GM19372 (cell line): ENCODE results near the gene ASXL2.
"Not testable (repeated sequence)": the region's sequence is repeated elsewhere in the genome, so short reads cannot be mapped to it uniquely, and the experiment has no call there.

Experiments used
- ATAC-seq: cut with Tn5 transposase; IDR thresholded peaks from one replicate; pipeline ENCODE4 v1.9.1; 2021; ENCODE audit warnings: mild to moderate bottlenecking, low read depth, moderate library complexity; ENCODE audit not compliant: unreplicated experiment

The ASXL2 gene

DNA sequence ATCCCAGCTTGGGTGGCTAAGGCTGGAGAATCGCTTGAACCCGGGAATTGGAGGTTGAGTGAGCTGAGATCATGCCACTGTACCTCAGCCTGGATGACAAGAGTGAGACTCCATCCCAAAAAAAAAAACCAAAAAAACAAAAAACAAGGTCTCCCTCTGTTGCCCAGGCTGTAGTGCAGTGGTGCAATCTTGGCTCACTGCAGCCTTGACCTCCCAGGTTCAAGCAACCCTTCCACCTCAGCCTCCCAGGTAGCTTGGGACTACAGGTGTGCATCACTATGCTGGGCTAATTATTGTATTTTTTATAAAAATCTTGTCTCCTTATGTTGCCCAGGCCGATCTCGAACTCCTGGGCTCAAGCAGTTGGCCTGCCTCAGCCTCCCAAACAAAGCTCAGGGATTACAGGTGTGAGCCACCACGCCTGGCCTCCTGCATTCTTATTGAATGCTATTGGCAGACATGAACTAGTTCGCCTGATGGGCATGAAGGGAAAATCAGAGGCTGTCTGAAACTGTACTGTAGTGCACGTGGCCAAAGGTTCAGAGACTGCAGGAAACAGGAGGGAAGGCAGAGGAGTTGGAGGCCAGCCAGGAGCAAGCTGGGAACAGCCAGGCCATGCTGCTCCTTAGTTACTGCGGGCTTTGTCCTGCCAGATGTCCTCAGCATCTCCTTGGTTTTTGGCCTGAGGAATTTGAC, 16.0 kb upstream of the ASXL2 start:
- no peak for ATAC-seq

DNA sequence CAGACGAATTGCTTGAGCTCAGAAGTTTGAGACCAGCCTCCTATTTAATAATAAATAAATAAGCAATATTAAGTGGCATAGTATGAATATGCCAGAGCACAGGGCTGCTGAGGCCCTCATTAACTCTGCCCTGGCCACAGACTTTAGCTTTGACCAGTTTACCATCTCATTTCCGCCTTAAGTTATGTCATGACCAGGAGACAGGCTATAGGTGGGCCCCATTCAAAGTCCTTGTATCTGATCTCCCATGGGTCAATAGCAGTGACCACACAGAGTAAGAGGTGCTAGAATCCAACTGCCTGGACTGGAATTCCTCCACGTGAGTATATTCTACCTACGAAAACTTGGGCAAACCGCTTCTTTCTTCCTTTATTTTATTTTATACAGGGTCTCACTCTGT, 13.4 kb upstream of the ASXL2 start:
- no peak for ATAC-seq

DNA sequence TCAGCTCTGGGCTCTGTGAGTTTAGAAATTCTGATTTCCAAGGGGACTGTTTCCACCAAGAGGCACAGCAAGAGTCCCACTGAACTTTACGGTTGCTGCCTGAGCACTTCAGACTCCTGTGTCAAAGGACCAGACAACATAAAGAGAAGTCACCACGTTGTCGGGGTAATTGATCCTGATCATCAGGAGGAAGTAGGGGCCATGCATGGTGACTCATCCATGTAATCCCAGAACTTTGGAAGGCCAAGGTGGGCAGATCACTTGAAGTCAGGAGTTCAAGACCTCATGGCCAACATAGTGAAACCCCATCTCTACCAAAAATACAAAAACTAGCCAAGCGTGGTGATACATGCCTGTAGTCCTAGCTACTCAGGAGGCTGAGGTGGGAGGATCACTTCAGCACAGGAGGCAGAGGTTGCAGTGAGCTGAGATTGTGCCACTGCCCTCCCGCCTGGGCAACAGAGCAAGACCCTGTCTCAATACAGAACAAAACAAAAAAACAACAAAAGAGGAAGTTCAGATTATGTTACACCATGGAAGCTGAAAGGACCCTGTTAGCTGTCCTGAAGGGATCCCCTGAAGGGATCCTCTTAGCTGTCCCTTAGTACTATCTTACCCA, 9.4 kb upstream of the ASXL2 start:
- ATAC-seq: no peak

DNA sequence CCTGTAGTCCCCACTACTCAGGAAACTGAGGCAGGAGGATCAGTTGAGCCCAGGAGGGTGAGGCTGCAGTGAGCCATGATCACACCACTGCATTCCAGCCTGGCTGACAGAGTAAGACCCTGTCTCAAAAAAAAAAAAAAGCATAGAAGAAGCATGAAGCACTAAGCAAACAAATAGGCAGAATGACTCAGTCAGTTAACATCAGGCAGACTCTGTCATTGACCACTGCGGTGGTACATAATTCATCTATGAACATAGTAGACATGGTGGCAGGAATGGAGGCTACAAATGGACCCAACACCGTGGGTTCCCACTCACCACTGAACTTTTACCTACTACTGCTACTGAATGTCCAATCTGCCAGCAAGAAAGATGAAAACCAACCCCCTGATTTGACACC, 7.6 kb upstream of the ASXL2 start:
- no peak for ATAC-seq

DNA sequence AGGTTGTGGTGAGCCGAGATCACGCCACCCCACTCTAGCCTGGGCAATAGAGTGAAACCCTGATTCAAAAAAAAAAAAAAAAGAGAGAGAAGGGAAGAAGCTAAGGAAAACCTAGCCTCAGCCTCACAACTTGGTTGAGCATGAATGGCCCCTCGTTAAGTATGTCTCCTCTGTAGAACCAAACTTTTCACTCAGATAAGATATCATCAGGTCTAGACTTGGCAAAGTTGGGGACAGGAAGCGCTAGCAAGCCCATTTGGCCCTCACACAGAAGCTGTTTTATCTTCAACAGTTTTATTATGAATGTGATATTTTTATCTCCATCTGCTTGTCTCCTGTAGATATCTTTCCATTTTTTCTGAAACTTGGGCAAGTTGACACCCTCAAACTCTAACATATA, 3.5 kb upstream of the ASXL2 start:
- no peak for ATAC-seq

DNA sequence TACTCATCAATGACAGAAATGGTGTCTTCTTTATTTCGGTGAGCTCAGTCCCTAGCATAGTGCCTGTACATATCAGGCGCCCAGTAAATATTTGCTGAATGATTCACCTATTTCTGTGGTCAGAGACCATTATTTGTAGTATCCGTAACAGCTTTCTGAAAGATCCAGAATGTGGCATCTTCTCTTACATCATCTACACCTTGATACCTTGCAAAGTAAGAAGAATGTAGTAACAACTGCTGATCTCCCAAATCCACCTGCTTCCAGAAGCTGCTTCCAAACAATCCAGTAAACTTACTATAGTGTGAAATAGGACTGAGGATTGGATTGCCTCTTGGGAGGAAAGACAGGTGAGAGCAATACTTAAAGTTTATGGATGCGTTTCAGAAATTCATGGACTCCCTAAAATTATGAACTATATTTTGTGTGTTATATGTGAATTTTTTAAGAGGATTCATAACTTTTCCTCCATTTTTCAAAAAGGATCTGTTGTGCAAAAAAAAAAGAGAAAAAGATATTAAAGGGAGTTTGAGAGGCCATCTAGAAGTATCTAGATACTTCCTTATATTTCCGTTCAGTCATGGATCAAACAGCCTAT, 945 bp upstream of the ASXL2 start:
- ATAC-seq: no peak

DNA sequence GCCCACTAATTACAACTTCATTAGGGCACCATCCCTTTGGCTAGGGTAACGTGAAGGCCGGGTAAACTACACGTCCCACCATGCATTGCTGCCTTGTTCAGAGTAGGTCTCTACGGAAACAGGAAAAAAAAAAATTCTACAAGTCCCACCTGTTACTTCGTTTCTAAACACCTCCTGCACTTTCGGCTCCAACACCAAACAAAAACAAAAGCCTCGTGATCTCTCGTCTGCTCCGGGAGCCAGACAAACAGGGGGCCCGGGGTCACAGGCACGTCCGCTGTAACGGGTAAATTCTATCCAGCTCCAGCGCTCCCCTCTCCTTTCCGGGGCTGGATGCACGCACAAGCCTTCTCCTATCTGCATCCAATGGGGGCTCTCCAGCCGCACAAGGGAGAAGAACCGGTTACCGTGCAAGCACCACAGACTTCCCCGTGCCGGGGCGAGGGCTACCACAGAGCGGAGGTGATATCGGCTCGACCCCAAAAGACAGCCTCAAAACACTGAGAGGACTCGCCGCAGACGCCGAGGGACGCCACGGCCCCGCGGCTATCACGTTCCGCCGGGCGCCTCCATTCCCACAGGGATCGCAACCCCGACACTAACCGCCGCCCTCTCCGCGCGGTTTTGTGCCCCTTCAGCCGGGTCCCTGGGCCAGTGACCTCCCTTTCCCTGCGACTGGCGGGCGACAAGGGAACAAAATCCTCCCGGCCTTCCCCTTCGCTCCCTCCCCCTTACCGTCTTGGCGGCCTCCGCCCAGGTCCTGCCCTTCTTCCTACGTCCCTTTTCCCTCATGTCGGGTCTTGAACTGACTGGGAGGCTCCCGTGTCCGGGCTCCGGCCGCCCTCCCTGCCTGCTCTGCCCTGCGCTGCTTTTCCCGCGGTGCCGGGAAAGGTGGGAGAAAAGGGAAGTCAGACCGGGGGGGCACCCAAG, 591 bp downstream of the ASXL2 start:
- ATAC-seq: no peak

DNA sequence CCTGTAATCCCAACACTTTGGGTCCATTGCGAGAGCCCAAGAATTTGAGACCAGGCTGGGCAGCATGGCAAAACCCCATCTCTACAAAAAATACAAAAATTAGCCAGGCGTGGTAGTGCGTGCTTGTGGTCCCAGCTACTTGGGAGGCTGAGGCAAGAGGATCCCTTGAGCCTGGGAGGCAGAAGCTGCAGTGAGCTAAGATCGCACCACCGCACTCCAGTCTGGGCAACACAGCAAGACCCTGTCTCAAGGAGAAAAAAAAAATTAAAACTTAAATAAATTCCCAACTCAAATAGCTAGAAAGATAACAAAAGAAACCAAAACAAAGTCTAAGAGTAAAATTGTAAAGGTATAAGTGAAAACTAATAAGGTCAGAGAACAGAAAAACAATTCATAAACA, 6.2 kb downstream of the ASXL2 start:
- no peak for ATAC-seq

DNA sequence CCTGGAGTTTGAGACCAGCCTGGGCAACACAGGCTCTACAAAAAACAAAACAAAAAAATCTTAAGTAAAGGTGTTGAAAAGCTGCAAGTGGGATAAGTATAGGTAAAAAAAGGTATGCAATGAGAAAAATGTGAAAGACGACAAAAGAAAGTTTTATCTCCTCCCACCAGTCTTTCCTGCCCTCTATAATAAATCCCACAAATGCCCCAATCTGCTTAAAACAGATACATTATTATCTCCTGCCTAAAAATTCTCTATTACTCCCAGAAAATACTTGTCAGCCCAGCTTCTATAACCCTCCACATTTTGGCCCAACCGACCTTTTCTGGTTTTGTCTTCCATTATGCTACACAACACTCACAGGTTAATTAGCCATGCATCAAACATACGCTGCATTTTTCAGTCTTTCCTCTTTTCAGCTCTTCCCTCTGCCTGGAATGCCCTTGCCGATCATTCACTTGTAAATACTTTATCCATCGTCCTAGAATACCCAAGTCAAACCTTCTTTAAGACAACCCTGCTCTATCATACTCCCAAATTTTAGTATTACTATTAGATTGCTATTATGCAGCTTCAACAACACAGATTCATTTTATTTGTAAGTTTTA, 10.8 kb downstream of the ASXL2 start:
- ATAC-seq: no peak

DNA sequence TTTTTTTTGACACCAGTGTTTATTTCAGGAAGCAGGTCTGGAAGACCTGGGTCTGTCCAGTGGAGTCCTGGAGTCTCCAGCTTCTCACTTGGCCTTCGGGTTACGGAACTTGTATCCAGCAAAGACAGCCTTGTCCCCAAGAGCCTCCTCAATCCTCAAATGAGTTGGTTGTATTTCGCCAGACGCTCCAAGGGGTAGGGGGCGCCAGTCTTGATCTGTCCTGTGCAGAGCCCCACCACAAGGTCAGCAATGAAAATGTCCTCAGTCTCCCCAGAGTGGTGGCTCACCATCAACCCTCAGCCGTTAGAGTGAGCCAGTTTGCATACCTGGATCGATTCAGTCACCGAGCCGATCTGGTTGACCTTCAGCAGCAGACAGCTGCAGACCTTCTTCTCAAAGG, 21.9 kb downstream of the ASXL2 start:
- no peak for ATAC-seq

DNA sequence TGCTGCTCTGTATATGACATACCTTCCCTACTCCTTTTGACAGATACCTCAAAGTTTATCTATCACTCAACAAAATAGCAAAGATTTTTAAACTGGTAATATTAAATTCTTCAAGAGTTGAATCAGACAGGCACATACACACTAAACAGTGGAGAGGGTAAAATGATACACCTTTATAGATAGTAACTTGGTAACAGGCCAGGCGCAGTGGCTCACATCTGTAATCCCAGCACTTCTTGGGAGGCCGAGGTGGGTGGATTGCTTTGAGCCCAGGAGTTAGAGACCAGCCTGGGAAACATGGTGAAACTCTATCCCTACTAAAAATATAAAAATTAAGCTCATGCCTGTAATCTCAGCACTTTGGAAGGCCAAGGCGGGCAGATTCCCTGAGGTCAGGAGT, 23.2 kb downstream of the ASXL2 start:
- no peak for ATAC-seq

DNA sequence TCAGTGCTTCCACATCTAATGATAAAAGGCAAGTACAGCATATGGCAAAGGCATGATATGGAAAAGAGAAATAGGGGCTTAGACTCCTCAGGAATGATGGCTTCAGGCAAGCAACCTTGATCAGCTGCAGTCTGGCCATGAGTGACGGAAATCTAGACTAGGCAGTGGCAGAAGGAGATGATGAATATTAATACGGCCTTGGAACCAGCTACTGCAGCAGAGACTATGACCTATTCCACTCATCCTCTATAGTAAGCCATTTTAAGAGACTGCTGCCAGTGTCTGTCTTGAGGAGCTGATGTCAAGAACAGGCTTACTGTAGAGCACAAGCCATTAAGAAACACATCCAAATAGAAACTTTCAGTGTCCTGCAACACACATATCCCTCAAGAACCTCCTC, 23.7 kb downstream of the ASXL2 start:
- ATAC-seq: no peak

DNA sequence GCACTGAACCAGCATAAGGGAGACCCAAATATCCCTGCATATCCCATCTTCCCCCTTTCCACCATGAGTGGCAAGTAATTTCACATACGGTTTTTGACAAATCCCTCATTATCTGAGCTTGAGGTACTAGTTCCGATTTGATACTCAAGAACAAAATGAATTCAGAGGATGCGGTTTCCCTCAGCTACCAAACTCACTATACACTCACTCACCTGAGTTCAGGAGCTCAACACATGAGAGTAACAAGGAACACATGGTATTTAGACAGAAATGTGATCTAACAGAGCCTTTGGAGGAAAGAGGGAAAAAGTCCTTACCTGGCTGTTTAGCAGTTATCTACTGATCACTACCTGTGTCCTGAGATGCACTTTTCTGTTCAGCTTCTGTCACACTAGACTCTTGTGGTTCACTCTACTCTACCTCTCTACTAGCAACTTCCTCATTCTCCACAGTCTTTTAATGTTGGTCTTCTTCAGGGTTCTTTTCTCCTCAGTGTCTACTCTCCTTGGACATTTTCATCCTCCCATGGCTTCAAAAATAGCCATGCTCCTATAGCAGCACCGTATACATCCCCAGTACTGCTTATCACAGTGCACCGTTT, 25.1 kb downstream of the ASXL2 start:
- no peak for ATAC-seq

DNA sequence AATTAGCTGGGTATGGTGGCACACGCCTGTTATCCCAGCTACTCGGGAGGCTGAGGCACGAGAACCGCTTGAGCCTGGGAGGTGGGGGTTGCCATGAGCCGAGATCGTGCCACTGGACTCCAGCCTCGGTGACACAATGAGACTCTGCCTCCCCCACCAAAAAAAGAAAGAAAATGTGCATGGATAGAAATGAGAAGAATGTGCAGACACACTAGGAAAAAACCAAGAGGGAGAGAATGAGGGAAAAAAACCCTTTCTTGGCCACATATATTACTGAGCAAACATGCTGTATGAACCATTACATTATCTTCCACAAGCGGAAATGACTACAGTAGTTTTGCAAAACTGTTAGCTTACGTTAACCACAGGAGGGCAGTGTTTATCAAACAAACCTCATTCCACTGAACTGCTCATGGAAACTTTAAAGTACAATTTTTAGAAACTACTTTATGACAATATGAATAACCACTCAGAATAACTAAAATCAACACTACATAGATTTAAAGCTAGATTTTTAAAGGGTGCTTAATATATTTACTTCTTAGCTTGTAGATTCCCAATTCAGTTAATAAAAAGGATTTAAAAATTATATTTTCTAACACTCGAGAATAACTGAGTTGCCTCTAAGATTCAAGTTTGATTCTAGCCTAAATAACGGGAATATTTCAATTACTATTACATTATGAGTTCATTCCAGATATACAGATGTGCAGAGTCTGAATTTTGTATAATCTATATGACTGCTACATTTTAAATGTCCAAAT, 26.4 kb downstream of the ASXL2 start:
- ATAC-seq: no peak

DNA sequence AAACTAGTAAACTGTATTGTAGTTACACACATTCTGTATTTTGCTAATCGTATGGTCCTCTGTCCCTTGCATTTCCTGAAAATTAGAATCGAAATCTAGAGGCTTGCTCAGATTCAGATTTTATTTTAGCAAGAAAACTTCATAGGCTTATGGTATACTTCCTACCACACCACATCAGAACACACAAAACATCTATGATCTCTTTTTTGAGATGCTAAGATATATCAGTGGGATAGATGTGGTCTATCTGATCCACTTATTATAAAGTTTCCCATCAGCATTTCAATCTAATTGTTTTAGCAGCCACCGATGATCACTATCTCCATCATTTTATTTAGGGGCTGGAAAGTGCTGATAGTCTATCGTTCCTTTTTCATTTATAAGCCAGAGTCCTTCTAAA, 27.9 kb downstream of the ASXL2 start:
- not testable (repeated sequence) for ATAC-seq

DNA sequence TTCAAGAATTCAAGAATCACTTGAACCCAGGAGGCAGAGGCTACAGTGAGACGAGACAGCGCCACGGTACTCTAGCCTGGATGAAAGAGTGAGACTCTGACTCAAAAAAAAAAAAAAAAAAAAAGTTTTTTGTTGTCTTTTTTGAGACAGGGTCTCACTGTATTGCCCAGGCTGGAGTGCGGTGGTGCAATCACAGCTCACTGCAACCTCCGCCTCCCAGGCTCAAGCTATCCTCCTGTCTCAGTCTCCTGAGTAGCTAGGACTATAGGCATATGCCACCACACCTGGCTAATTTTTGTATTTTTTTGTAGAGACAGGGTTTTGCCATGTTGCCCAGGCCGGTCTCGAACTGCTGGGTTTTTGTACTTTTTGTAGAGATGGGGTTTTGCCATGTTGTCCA, 28.9 kb downstream of the ASXL2 start:
- not testable (repeated sequence) for ATAC-seq

DNA sequence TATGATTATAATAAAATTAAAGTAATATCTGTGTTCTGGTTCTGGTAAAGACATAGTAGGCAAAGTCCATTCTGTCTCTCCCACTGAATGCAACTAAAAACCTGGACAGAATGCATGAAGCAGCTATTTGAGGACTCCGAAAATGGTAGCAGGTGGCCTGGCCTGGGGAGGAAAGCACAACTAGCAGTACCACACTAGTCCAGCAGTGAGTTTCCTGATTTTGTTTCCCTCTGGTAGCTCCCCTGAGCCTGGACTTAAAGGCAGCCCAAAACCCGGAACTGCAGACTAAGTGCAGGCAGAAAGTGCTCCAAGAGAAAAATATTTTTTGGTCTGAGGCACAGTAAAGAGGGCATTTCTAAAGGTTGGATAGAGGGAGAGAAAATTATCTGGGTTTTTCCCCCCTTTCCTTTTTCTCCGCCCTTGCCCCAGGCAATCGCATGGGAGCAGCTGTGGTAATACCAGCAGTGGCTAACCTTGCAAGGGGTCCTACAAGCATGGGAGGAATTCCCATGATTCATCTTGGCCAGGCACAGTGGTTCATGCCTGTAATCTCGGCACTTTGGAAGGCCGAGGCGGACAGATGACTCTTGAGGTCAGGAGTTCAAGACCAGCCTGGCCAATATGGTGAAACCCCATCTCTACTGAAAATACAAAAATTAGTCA, 32.3 kb downstream of the ASXL2 start:
- no peak for ATAC-seq

DNA sequence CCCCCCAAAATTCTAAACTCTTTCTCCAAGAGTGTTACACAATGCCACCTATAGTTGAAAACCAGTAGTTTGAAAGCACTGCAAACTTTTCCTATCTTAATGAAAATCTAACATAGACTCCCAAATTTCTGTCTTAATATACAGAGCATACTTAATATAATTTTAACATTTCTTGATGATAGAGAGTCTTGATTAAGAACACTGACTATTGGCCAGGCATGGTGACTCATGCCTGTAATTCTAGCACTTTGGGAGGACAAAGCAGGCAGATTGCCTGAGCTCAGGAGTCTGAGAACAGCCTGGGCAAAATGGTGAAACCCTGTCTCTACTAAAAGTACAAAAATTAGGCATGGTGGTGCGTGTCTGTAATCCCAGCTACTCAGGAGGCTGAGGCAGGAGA, 34.2 kb downstream of the ASXL2 start:
- ATAC-seq: no peak

DNA sequence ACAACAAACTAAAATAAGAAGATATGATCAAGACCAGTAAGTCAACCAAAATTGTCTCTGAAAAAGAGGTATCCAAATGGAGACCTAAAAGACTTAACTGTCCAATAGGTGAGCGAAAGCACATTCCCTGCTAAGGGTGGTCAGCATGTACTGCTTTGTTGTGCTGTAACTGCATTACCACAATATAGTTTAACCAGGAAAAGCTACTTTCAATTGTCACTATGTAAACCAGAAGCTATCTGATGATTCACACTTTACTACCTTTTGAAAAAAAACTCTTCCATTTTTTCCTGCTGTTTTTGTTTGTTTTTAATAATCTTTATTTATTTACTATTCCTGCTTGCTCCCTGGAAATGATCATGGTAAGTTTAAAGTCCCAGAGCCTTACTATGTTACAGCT, 36.1 kb downstream of the ASXL2 start:
- ATAC-seq: no peak
